K562 (cell line): Measurements from ENCODE around the gene DHX35. TPM values are rescaled to one million over a fixed set of nuclear protein-coding genes. Genes with fewer than 3 reads are reported as not detected.

Source experiments
- ATF7 ChIP-seq: fragments of 450-650 bp; IDR thresholded peaks from 2 replicates; pipeline ENCODE4 v1.7.1; 2014; ENCODE audit warnings: mild to moderate bottlenecking, moderate library complexity
- CCAR2 ChIP-seq: fragments of 200-400 bp; formaldehyde crosslinking; IDR thresholded peaks from 2 replicates; pipeline ENCODE4 v1.6.1; 2017; ENCODE audit warnings: mild to moderate bottlenecking, low read depth, low read length
- CTBP1 ChIP-seq: fragments of 450-650 bp; IDR thresholded peaks from 2 replicates; pipeline ENCODE4 v1.6.1; 2016; ENCODE audit warnings: borderline replicate concordance
- MAFF ChIP-seq: IDR thresholded peaks from 2 replicates; pipeline ENCODE4 v1.6.1; 2012; ENCODE audit warnings: low read length, improper control_type of control experiment
- OTX1 ChIP-seq: fragments of 450-650 bp; formaldehyde crosslinking; IDR thresholded peaks from 2 replicates; pipeline ENCODE4 v1.4.0; 2022; ENCODE audit warnings: mild to moderate bottlenecking
- PCBP2 ChIP-seq: fragments of 200-400 bp; formaldehyde crosslinking; IDR thresholded peaks from 2 replicates; pipeline ENCODE4 v1.6.1; 2018; ENCODE audit warnings: low read length, low read depth, mild to moderate bottlenecking, moderate library complexity; ENCODE audit not compliant: poor library complexity, severe bottlenecking
- POU5F1 ChIP-seq: fragments of 150-350 bp; IDR thresholded peaks from 2 replicates; pipeline ENCODE4 v1.6.1; 2014; ENCODE audit warnings: borderline replicate concordance, low read length, low read depth, mild to moderate bottlenecking; ENCODE audit not compliant: partially characterized antibody
- PPARD ChIP-seq: fragments of 250-450 bp; sonication (Bioruptor Pico); IDR thresholded peaks from 2 replicates; pipeline ENCODE4 v1.8.0; 2022; ENCODE audit warnings: inconsistent platforms, mild to moderate bottlenecking, moderate library complexity
- RB1 ChIP-seq: fragments of 450-650 bp; IDR thresholded peaks from 2 replicates; pipeline ENCODE4 v1.6.1; 2017; ENCODE audit warnings: low read depth, mild to moderate bottlenecking
- SMARCB1 ChIP-seq: IDR thresholded peaks from 2 replicates; pipeline ENCODE4 v1.6.1; 2011; ENCODE audit warnings: improper control_type of control experiment, low read depth; ENCODE audit not compliant: insufficient read length
- TEAD4 ChIP-seq, 2 experiments: sonication (generic) in 1 of 2; formaldehyde crosslinking in 1 of 2; IDR thresholded peaks; 2 replicates each; pipeline versions ENCODE4 v1.6.1 to v1.8.0; 2012 to 2022; ENCODE audit warnings: borderline replicate concordance in 1 of 2, inconsistent platforms in 1 of 2, low read length in 1 of 2, mild to moderate bottlenecking in 1 of 2, missing genetic modification reagents in 1 of 2
- ZNF696 ChIP-seq: fragments of 250-450 bp; sonication (Bioruptor Pico); conservative IDR thresholded peaks from 2 replicates; pipeline ENCODE4 v1.4.0; 2020; ENCODE audit warnings: mild to moderate bottlenecking, moderate library complexity
- ZZZ3 ChIP-seq: fragments of 450-650 bp; IDR thresholded peaks from 2 replicates; pipeline ENCODE4 v1.6.1; 2016; ENCODE audit warnings: antibody characterized with exemption, mild to moderate bottlenecking, moderate library complexity
- polyA plus RNA-seq, 8 experiments: library from polyadenylated mRNA; depleted of rRNA in 4 of 8; stranded (reverse) in 5 of 8; unstranded in 3 of 8; fragments of >200 nt; fragmentation: Nextera tagmentation in 2 of 8; fragmentation: Illumina TruSeq in 1 of 8; extraction: Ambion mirVana in 2 of 8; extraction: Trizol in 1 of 8; gene quantifications; 2 replicates each; pipeline versions ENCODE4 v1.2.1 to v1.2.3, GENCODE V29; 2011 to 2014; ENCODE audit warnings: inconsistent platforms in 1 of 8, missing spikeins in 1 of 8
- total RNA-seq, 7 experiments: library from RNA; depleted of rRNA in 6 of 7; stranded (reverse); fragments of >200 nt in 6 of 7; fragmentation: Illumina TruSeq in 2 of 7; extraction: Trizol in 2 of 7; gene quantifications; 2 replicates each; pipeline versions ENCODE4 v1.2.1 to v1.2.3, GENCODE V29; 2011 to 2021; ENCODE audit warnings: low replicate concordance in 1 of 7
- TF ChIP-seq, protein P1 (sequence below): fragments of 200-800 bp; sonication (Bioruptor generic); IDR thresholded peaks from 2 replicates; pipeline ENCODE4 v1.6.1; 2016; ENCODE audit warnings: missing genetic modification characterization, missing compliant biosample characterization
- TF ChIP-seq, protein P2 (sequence below): sonication (generic); formaldehyde crosslinking; IDR thresholded peaks from 2 replicates; pipeline ENCODE4 v1.8.0; 2022; ENCODE audit warnings: mild to moderate bottlenecking, missing genetic modification reagents, borderline replicate concordance
- TF ChIP-seq, protein P3 (sequence below): fragments of 450-650 bp; IDR thresholded peaks from 2 replicates; pipeline ENCODE4 v1.6.1; 2014; ENCODE audit warnings: low read depth, mild to moderate bottlenecking, moderate library complexity, borderline replicate concordance
- TF ChIP-seq, protein P4 (sequence below): fragments of 450-650 bp; IDR thresholded peaks from 2 replicates; pipeline ENCODE4 v1.6.1; 2016

The DHX35 gene
- total and polyA plus RNA-seq, 9 of the 15 experiments (the other 6 are each of a cell fraction or from before 2014, with no cell fraction given), result 6.5 to 25.6 (median 16.9) TPM

DNA sequence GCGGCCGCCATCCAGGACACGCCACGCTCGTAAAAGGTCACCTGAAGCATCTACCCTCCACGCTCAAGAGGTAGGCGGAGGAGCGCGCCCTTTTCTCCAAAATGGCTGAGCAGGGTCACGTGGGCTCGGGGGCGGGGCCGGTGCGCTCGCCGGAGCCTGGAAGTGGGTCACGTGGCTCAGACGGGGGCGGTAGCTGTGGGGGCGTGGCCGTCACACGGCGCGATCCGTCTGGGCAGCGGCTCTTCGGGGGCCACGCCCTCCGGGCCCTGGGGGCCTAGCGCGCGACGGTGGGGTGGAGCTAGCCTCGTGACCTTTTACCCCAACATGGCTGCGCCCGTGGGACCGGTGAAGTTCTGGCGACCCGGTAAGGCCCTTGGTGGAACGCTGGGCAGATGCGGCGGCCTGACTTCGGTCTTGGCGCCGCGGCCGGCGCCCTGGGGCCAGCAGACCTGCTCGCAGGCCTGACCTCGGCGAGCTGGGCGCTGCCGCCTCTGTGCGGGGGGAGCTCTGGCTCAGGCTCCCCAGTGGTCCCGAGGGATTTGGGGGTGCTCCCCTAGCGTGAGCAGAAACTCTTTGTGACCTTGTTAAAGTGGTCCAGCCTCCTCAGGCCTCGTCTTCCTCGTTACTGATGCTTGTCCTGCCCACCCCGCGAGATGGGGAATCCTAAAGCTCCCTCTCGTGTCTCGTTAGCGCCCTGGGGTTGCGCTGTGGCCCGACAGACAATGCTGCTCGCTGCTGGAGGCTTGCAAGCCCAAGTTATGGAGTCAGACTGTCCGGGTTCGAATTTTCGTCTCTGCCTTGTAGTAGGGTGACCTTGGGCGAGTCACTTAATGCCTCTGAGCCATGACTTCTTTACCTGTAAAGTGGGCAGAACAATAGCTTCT, at the start of gene DHX35 (continued):
- TF ChIP-seq, protein P1, sequence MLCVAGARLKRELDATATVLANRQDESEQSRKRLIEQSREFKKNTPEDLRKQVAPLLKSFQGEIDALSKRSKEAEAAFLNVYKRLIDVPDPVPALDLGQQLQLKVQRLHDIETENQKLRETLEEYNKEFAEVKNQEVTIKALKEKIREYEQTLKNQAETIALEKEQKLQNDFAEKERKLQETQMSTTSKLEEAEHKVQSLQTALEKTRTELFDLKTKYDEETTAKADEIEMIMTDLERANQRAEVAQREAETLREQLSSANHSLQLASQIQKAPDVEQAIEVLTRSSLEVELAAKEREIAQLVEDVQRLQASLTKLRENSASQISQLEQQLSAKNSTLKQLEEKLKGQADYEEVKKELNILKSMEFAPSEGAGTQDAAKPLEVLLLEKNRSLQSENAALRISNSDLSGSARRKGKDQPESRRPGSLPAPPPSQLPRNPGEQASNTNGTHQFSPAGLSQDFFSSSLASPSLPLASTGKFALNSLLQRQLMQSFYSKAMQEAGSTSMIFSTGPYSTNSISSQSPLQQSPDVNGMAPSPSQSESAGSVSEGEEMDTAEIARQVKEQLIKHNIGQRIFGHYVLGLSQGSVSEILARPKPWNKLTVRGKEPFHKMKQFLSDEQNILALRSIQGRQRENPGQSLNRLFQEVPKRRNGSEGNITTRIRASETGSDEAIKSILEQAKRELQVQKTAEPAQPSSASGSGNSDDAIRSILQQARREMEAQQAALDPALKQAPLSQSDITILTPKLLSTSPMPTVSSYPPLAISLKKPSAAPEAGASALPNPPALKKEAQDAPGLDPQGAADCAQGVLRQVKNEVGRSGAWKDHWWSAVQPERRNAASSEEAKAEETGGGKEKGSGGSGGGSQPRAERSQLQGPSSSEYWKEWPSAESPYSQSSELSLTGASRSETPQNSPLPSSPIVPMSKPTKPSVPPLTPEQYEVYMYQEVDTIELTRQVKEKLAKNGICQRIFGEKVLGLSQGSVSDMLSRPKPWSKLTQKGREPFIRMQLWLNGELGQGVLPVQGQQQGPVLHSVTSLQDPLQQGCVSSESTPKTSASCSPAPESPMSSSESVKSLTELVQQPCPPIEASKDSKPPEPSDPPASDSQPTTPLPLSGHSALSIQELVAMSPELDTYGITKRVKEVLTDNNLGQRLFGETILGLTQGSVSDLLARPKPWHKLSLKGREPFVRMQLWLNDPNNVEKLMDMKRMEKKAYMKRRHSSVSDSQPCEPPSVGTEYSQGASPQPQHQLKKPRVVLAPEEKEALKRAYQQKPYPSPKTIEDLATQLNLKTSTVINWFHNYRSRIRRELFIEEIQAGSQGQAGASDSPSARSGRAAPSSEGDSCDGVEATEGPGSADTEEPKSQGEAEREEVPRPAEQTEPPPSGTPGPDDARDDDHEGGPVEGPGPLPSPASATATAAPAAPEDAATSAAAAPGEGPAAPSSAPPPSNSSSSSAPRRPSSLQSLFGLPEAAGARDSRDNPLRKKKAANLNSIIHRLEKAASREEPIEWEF, result no peak
- TF ChIP-seq MAFF (no peak), POU5F1 (no peak), ZZZ3 (no peak), SMARCB1 (no peak), RB1 (peak; percentile 94), PPARD (CRISPR knock-in tag) (no peak), ZNF696 (CRISPR knock-in tag) (no peak), PCBP2 (no peak), CCAR2 (no peak), CTBP1 (peak; percentile 73), OTX1 (no peak), TEAD4 (IDR thresholded peaks at IDR 0.05; ENCODE audit: low read length) (no peak), TEAD4 (CRISPR knock-in tag; IDR thresholded peaks at IDR 0.05; ENCODE audit: borderline replicate concordance) (no peak), ATF7 (peak; percentile 50)
- TF ChIP-seq, protein P2, sequence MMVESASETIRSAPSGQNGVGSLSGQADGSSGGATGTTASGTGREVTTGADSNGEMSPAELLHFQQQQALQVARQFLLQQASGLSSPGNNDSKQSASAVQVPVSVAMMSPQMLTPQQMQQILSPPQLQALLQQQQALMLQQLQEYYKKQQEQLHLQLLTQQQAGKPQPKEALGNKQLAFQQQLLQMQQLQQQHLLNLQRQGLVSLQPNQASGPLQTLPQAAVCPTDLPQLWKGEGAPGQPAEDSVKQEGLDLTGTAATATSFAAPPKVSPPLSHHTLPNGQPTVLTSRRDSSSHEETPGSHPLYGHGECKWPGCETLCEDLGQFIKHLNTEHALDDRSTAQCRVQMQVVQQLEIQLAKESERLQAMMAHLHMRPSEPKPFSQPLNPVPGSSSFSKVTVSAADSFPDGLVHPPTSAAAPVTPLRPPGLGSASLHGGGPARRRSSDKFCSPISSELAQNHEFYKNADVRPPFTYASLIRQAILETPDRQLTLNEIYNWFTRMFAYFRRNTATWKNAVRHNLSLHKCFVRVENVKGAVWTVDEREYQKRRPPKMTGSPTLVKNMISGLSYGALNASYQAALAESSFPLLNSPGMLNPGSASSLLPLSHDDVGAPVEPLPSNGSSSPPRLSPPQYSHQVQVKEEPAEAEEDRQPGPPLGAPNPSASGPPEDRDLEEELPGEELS, result 0 out of 2 replicates have a peak, but pooled peaks have one; percentile 62
- TF ChIP-seq, protein P3, sequence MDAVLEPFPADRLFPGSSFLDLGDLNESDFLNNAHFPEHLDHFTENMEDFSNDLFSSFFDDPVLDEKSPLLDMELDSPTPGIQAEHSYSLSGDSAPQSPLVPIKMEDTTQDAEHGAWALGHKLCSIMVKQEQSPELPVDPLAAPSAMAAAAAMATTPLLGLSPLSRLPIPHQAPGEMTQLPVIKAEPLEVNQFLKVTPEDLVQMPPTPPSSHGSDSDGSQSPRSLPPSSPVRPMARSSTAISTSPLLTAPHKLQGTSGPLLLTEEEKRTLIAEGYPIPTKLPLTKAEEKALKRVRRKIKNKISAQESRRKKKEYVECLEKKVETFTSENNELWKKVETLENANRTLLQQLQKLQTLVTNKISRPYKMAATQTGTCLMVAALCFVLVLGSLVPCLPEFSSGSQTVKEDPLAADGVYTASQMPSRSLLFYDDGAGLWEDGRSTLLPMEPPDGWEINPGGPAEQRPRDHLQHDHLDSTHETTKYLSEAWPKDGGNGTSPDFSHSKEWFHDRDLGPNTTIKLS, result 0 out of 2 replicates have a peak, but pooled peaks have one; percentile 38
- TF ChIP-seq, protein P4, sequence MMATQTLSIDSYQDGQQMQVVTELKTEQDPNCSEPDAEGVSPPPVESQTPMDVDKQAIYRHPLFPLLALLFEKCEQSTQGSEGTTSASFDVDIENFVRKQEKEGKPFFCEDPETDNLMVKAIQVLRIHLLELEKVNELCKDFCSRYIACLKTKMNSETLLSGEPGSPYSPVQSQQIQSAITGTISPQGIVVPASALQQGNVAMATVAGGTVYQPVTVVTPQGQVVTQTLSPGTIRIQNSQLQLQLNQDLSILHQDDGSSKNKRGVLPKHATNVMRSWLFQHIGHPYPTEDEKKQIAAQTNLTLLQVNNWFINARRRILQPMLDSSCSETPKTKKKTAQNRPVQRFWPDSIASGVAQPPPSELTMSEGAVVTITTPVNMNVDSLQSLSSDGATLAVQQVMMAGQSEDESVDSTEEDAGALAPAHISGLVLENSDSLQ, result peak; percentile 60; the same call in 1 of the 2 replicates
